Upper lobe of left lung (tissue), 4 donors: Measurements from ENCODE around the gene TTBK2.

Experiments used
- EP300 ChIP-seq, 4 donors: sonication (generic); formaldehyde crosslinking; IDR thresholded peaks; one replicate each; pipeline ENCODE4 v1.5.1; 2017; ENCODE audit warnings: antibody characterized with exemption in 4 of 4, control low read depth in 2 of 4
- POLR2A ChIP-seq, 4 donors: fragments of 450-650 bp; IDR thresholded peaks; one replicate each; pipeline ENCODE4 v1.5.1; 2016 to 2017; ENCODE audit warnings: antibody characterized with exemption in 4 of 4, mild to moderate bottlenecking in 2 of 4
- POLR2AphosphoS5 ChIP-seq, 2 donors: sonication (generic); formaldehyde crosslinking; IDR thresholded peaks; one replicate each; pipeline ENCODE4 v1.5.1; 2017; ENCODE audit warnings: antibody characterized with exemption in 2 of 2
- TF ChIP-seq, protein P1 (sequence below), 6 experiments: fragments of 450-650 bp in 4 of 6; fragments of 200-600 bp in 2 of 6; sonication (generic) in 2 of 6; IDR thresholded peaks; one replicate each; pipeline ENCODE4 v1.5.1; 2016 to 2019; ENCODE audit warnings: antibody characterized with exemption in 6 of 6

- TF ChIP-seq, protein P1, sequence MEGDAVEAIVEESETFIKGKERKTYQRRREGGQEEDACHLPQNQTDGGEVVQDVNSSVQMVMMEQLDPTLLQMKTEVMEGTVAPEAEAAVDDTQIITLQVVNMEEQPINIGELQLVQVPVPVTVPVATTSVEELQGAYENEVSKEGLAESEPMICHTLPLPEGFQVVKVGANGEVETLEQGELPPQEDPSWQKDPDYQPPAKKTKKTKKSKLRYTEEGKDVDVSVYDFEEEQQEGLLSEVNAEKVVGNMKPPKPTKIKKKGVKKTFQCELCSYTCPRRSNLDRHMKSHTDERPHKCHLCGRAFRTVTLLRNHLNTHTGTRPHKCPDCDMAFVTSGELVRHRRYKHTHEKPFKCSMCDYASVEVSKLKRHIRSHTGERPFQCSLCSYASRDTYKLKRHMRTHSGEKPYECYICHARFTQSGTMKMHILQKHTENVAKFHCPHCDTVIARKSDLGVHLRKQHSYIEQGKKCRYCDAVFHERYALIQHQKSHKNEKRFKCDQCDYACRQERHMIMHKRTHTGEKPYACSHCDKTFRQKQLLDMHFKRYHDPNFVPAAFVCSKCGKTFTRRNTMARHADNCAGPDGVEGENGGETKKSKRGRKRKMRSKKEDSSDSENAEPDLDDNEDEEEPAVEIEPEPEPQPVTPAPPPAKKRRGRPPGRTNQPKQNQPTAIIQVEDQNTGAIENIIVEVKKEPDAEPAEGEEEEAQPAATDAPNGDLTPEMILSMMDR (IDR thresholded peaks at IDR 0.05), result no peak
- TF ChIP-seq POLR2A (IDR thresholded peaks at IDR 0.05) (no peak), EP300 (IDR thresholded peaks at IDR 0.05) (no peak), POLR2AphosphoS5 (IDR thresholded peaks at IDR 0.05) (no peak)
Measured at GRCh38 chr15:42929306-42929848, 8.8 kb upstream of the TTBK2 start.
